GM23338 (cell line): Measurements from ENCODE around the gene YAP1. TPM values are rescaled to one million over a fixed set of nuclear protein-coding genes. Genes with fewer than 3 reads are reported as not detected.

ENCODE experiments used
- ATAC-seq: fragments of 200-7000 bp; cut with Tn5 transposase; 3 replicates; pipeline ENCODE4 v1.9.1; 2020
- DNase-seq: peaks from one replicate; pipeline ENCODE4 v3.0.0-alpha.2; 2015; ENCODE audit warnings: low spot score
- H2AFZ ChIP-seq: fragments of 200-600 bp; sonication (generic); 2 replicates; pipeline ENCODE4 v1.8.0; 2016; ENCODE audit warnings: antibody characterized with exemption, mild to moderate bottlenecking, moderate library complexity
- H3F3A ChIP-seq: fragments of 200-600 bp; sonication (generic); replicated peaks from 2 replicates; pipeline ENCODE4 v1.8.0; 2017; ENCODE audit warnings: antibody characterized with exemption, mixed run types, low read depth
- H3K27ac ChIP-seq: fragments of 200-600 bp; sonication (generic); 2 replicates; pipeline ENCODE4 v1.6.1; 2016; ENCODE audit warnings: low read depth
- H3K27me3 ChIP-seq: fragments of 200-600 bp; sonication (generic); 2 replicates; pipeline ENCODE4 v1.8.0; 2016; ENCODE audit warnings: mild to moderate bottlenecking, mixed run types, moderate library complexity; ENCODE audit not compliant: insufficient read depth
- H3K36me3 ChIP-seq: fragments of 200-600 bp; sonication (generic); 2 replicates; pipeline ENCODE4 v1.8.0; 2016; ENCODE audit warnings: mild to moderate bottlenecking; ENCODE audit not compliant: insufficient read depth
- H3K4me1 ChIP-seq: fragments of 200-600 bp; sonication (generic); 2 replicates; pipeline ENCODE4 v1.8.0; 2016; ENCODE audit warnings: mild to moderate bottlenecking, moderate library complexity; ENCODE audit not compliant: insufficient read depth
- H3K4me2 ChIP-seq: fragments of 200-600 bp; sonication (generic); 2 replicates; pipeline ENCODE4 v1.7.1; 2017; ENCODE audit warnings: mixed run types
- H3K4me3 ChIP-seq: fragments of 200-600 bp; sonication (generic); 2 replicates; pipeline ENCODE4 v1.6.1; 2016; ENCODE audit warnings: mixed run types
- H3K79me2 ChIP-seq: fragments of 200-600 bp; sonication (generic); replicated peaks from 2 replicates; pipeline ENCODE4 v1.8.0; 2017; ENCODE audit warnings: mild to moderate bottlenecking; ENCODE audit not compliant: insufficient read depth
- H3K9me2 ChIP-seq: fragments of 200-600 bp; sonication (generic); 2 replicates; pipeline ENCODE4 v1.8.0; 2017; ENCODE audit not compliant: insufficient read depth
- H4K20me1 ChIP-seq: fragments of 200-600 bp; sonication (generic); replicated peaks from 2 replicates; pipeline ENCODE4 v1.8.0; 2017; ENCODE audit warnings: mild to moderate bottlenecking; ENCODE audit not compliant: insufficient read depth
- H3K27ac Mint-ChIP-seq: 2 replicates; pipeline ENCODE4 v1.8.0; 2020; ENCODE audit warnings: inconsistent platforms, mild to moderate bottlenecking, moderate library complexity, mixed read lengths
- H3K27me3 Mint-ChIP-seq: 3 replicates; pipeline ENCODE4 v1.8.0; 2022; ENCODE audit warnings: low read depth, mild to moderate bottlenecking, moderate library complexity, mixed read lengths, inconsistent platforms; ENCODE audit not compliant: insufficient read depth, poor library complexity
- H3K36me3 Mint-ChIP-seq: 3 replicates; pipeline ENCODE4 v1.8.0; 2021; ENCODE audit warnings: low read depth, mild to moderate bottlenecking, inconsistent platforms, moderate library complexity, mixed read lengths
- H3K4me1 Mint-ChIP-seq: 3 replicates; pipeline ENCODE4 v1.8.0; 2020; ENCODE audit warnings: mild to moderate bottlenecking, inconsistent platforms, mixed read lengths
- H3K4me3 Mint-ChIP-seq: 3 replicates; pipeline ENCODE4 v1.8.0; 2021; ENCODE audit warnings: moderate library complexity, mild to moderate bottlenecking, inconsistent platforms, mixed read lengths
- H3K9me3 Mint-ChIP-seq: 3 replicates; pipeline ENCODE4 v1.8.0; 2020; ENCODE audit warnings: moderate library complexity, mild to moderate bottlenecking, inconsistent platforms, mixed read lengths
- EZH2 ChIP-seq: fragments of 200-600 bp; sonication (generic); IDR thresholded peaks from one replicate; pipeline ENCODE4 v1.8.0; 2017; ENCODE audit warnings: antibody characterized with exemption, mild to moderate bottlenecking, low read depth; ENCODE audit not compliant: unreplicated experiment
- EZH2phosphoT487 ChIP-seq: fragments of 200-600 bp; sonication (generic); IDR thresholded peaks from one replicate; pipeline ENCODE4 v1.8.1; 2018; ENCODE audit warnings: antibody characterized with exemption; ENCODE audit not compliant: unreplicated experiment
- NANOG ChIP-seq: IDR thresholded peaks from 2 replicates; pipeline ENCODE4 v1.6.1; 2016; ENCODE audit warnings: antibody characterized with exemption, borderline replicate concordance
- REST ChIP-seq: IDR thresholded peaks from one replicate; pipeline ENCODE4 v1.6.1; 2018; ENCODE audit warnings: antibody characterized with exemption; ENCODE audit not compliant: unreplicated experiment
- ZNF114 ChIP-seq: fragments of 250-450 bp; sonication (Bioruptor Pico); IDR thresholded peaks from 2 replicates; pipeline ENCODE4 v1.5.0; 2020; ENCODE audit warnings: mild to moderate bottlenecking, moderate library complexity
- ZNF331 ChIP-seq: fragments of 250-450 bp; sonication (Bioruptor Pico); IDR thresholded peaks from 2 replicates; pipeline ENCODE4 v1.5.0; 2020; ENCODE audit warnings: low read depth, mild to moderate bottlenecking, moderate library complexity
- ZNF462 ChIP-seq: fragments of 250-450 bp; sonication (Bioruptor Pico); IDR thresholded peaks from 2 replicates; pipeline ENCODE4 v1.5.0; 2020; ENCODE audit warnings: mild to moderate bottlenecking, moderate library complexity
- polyA plus RNA-seq: library from polyadenylated mRNA; unstranded; fragments of >200 nt; fragmentation: Nextera tagmentation; extraction: Ambion mirVana; gene quantifications from 2 replicates; pipeline ENCODE4 v1.2.1, GENCODE V29; 2016
- total RNA-seq: library from RNA; depleted of rRNA; stranded (reverse); fragments of >200 nt; shearing (Covaris generic); gene quantifications from 2 replicates; pipeline ENCODE4 v1.2.3, GENCODE V29; 2014

The YAP1 gene
- total and polyA plus RNA-seq, 2 experiments from 2014 or later = 17.2 to 155 TPM

GRCh38 chr11:102251423-102251822 lies 141.2 kb downstream of the YAP1 start (continued):
- no peak for TF ChIP-seq ZNF462 (CRISPR knock-in tag)

- H3K4me1 ChIP-seq = no peaks in the 10 kb centered on the region
- no peak for ATAC-seq
- H3K36me3 ChIP-seq = no peaks in the 10 kb centered on the region
- H3K27me3 ChIP-seq = no peaks in the 10 kb centered on the region
- H3K4me1 Mint-ChIP-seq = peaks cover 8% of the 10 kb centered on the region
- peak overlapping the region; percentile 52; the same call in 1 of the 2 replicates for H2AFZ ChIP-seq
- no peak overlapping the region for H3K4me3 ChIP-seq
- H3F3A ChIP-seq = no peaks in the 10 kb centered on the region
- no peak for DNase-seq
- H3K27ac Mint-ChIP-seq = no peak overlapping the region
- H3K36me3 Mint-ChIP-seq = no peaks in the 10 kb centered on the region; the same call in 2 of the 3 replicates
- no peak overlapping the region for H3K4me2 ChIP-seq
- H3K9me2 ChIP-seq = no peaks in the 10 kb centered on the region
- H3K27me3 Mint-ChIP-seq = peaks cover 2% of the 10 kb centered on the region
- H3K9me3 Mint-ChIP-seq = no peaks in the 10 kb centered on the region
- no peaks in the 10 kb centered on the region for H3K79me2 ChIP-seq
- H3K4me3 Mint-ChIP-seq = no peak overlapping the region
- TF ChIP-seq EZH2 (no peak), EZH2phosphoT487 (no peak), ZNF331 (CRISPR knock-in tag) (no peak), ZNF114 (no peak), NANOG (no peak), REST (no peak)
- no peaks in the 10 kb centered on the region for H4K20me1 ChIP-seq
- no peak overlapping the region for H3K27ac ChIP-seq
Observed at GRCh38 chr11:102252339-102252891, 142.2 kb downstream of the YAP1 start.
